ENCODE measurements around the gene FAM204A.

Gene FAM204A

GRCh38 chr10:118256825-118257570, 85.1 kb downstream of the FAM204A start:
- POLR2A ChIA-PET = no interaction called here
- CTCF ChIA-PET = interaction anchor here (1.0 to 1.8 kb wide), 2 partner anchors 15 to 760 kb away, joined by 3 to 5 read pairs; no protein-coding TSS in a partner anchor
- TF ChIP-seq PKNOX1 (IDR thresholded peaks at IDR 0.05) (peak; percentile 90), HDGF (IDR thresholded peaks at IDR 0.05; ENCODE audit: borderline replicate concordance) (no peak), NFRKB (IDR thresholded peaks at IDR 0.05) (no peak)
- DNase-seq (ENCODE audit: extremely low spot score) = no peak

GRCh38 chr10:118256209-118256608, 85.9 kb downstream of the FAM204A start:
- POLR2A ChIA-PET = no interaction called here
- TF ChIP-seq FOXM1 (IDR thresholded peaks at IDR 0.05; ENCODE audit: borderline replicate concordance) = no peak
- no peak for TF ChIP-seq FOXA1 (IDR thresholded peaks at IDR 0.05)
- TF ChIP-seq BHLHE40 (IDR thresholded peaks at IDR 0.05; ENCODE audit: borderline replicate concordance) = no peak
- TF ChIP-seq LEF1 (IDR thresholded peaks at IDR 0.05; ENCODE audit: borderline replicate concordance) = no peak
- TF ChIP-seq SP1 (IDR thresholded peaks at IDR 0.05) = no peak
- no peak for TF ChIP-seq FOXK2 (IDR thresholded peaks at IDR 0.05)
- TF ChIP-seq TARDBP (IDR thresholded peaks at IDR 0.05) = no peak
- TF ChIP-seq CTBP1 (IDR thresholded peaks at IDR 0.05; ENCODE audit: borderline replicate concordance) = no peak
- no peak for TF ChIP-seq HDGF (IDR thresholded peaks at IDR 0.05; ENCODE audit: borderline replicate concordance)
- TF ChIP-seq PKNOX1 (IDR thresholded peaks at IDR 0.05) = no peak
- TF ChIP-seq ARNT (IDR thresholded peaks at IDR 0.05) = no peak
- no peak for TF ChIP-seq L3MBTL2 (conservative IDR thresholded peaks at IDR 0.05)
- TF ChIP-seq ZNF384 (IDR thresholded peaks at IDR 0.05) = no peak
- no peak for TF ChIP-seq ELF4 (IDR thresholded peaks at IDR 0.05)
- no peak for TF ChIP-seq NFRKB (IDR thresholded peaks at IDR 0.05)
- no peak for TF ChIP-seq SUZ12 (IDR thresholded peaks at IDR 0.05)
- no peak for DNase-seq (ENCODE audit: extremely low spot score)
- CTCF ChIA-PET = interaction anchor here (1.0 to 1.8 kb wide), 2 partner anchors 14 to 760 kb away, joined by 3 to 5 read pairs; no protein-coding TSS in a partner anchor

- CTCF ChIA-PET = no interaction called here
- no peak for DNase-seq (ENCODE audit: extremely low spot score)
- POLR2A ChIA-PET = no interaction called here
- TF ChIP-seq ZNF384 (IDR thresholded peaks at IDR 0.05) = no peak
- TF ChIP-seq FOXM1 (IDR thresholded peaks at IDR 0.05; ENCODE audit: borderline replicate concordance) = no peak
- TF ChIP-seq FOXA1 (IDR thresholded peaks at IDR 0.05) = no peak
- no peak for TF ChIP-seq SP1 (IDR thresholded peaks at IDR 0.05)
- TF ChIP-seq ELF4 (IDR thresholded peaks at IDR 0.05) = no peak
- no peak for TF ChIP-seq ARNT (IDR thresholded peaks at IDR 0.05)
- no peak for TF ChIP-seq L3MBTL2 (conservative IDR thresholded peaks at IDR 0.05)
- TF ChIP-seq TARDBP (IDR thresholded peaks at IDR 0.05) = no peak
- TF ChIP-seq NFRKB (IDR thresholded peaks at IDR 0.05) = no peak
- no peak for TF ChIP-seq PKNOX1 (IDR thresholded peaks at IDR 0.05)
- TF ChIP-seq SUZ12 (IDR thresholded peaks at IDR 0.05) = no peak
- TF ChIP-seq HDGF (IDR thresholded peaks at IDR 0.05; ENCODE audit: borderline replicate concordance) = no peak
- TF ChIP-seq CTBP1 (IDR thresholded peaks at IDR 0.05; ENCODE audit: borderline replicate concordance) = no peak
- TF ChIP-seq LEF1 (IDR thresholded peaks at IDR 0.05; ENCODE audit: borderline replicate concordance) = no peak
- TF ChIP-seq FOXK2 (IDR thresholded peaks at IDR 0.05) = no peak
Observed at GRCh38 chr10:118255355-118255754, 86.8 kb downstream of the FAM204A start.

- no peak for DNase-seq (ENCODE audit: extremely low spot score)
- ChIA-PET POLR2A (no interaction called here), CTCF (no interaction called here)
- TF ChIP-seq BHLHE40 (IDR thresholded peaks at IDR 0.05; ENCODE audit: borderline replicate concordance) (no peak), ARNT (IDR thresholded peaks at IDR 0.05) (no peak), SUZ12 (IDR thresholded peaks at IDR 0.05) (no peak), HDGF (IDR thresholded peaks at IDR 0.05; ENCODE audit: borderline replicate concordance) (no peak), CTBP1 (IDR thresholded peaks at IDR 0.05; ENCODE audit: borderline replicate concordance) (no peak), LEF1 (IDR thresholded peaks at IDR 0.05; ENCODE audit: borderline replicate concordance) (no peak), ZNF384 (IDR thresholded peaks at IDR 0.05) (no peak), NFRKB (IDR thresholded peaks at IDR 0.05) (no peak), SP1 (IDR thresholded peaks at IDR 0.05) (no peak), FOXA1 (IDR thresholded peaks at IDR 0.05) (no peak), FOXM1 (IDR thresholded peaks at IDR 0.05; ENCODE audit: borderline replicate concordance) (no peak), L3MBTL2 (conservative IDR thresholded peaks at IDR 0.05) (no peak), FOXK2 (IDR thresholded peaks at IDR 0.05) (no peak), PKNOX1 (IDR thresholded peaks at IDR 0.05) (no peak), TARDBP (IDR thresholded peaks at IDR 0.05) (no peak), ELF4 (IDR thresholded peaks at IDR 0.05) (no peak)
Observed at GRCh38 chr10:118254654-118255053, 87.5 kb downstream of the FAM204A start.

GRCh38 chr10:118253397-118253796, 88.7 kb downstream of the FAM204A start:
- CTCF ChIA-PET = no interaction called here
- POLR2A ChIA-PET = no interaction called here
- no peak for DNase-seq (ENCODE audit: extremely low spot score)
- TF ChIP-seq PKNOX1 (IDR thresholded peaks at IDR 0.05) (no peak), L3MBTL2 (conservative IDR thresholded peaks at IDR 0.05) (no peak), TARDBP (IDR thresholded peaks at IDR 0.05) (no peak), FOXM1 (IDR thresholded peaks at IDR 0.05; ENCODE audit: borderline replicate concordance) (no peak), FOXA1 (IDR thresholded peaks at IDR 0.05) (no peak), SP1 (IDR thresholded peaks at IDR 0.05) (no peak), HDGF (IDR thresholded peaks at IDR 0.05; ENCODE audit: borderline replicate concordance) (no peak), CTBP1 (IDR thresholded peaks at IDR 0.05; ENCODE audit: borderline replicate concordance) (no peak), SUZ12 (IDR thresholded peaks at IDR 0.05) (no peak), BHLHE40 (IDR thresholded peaks at IDR 0.05; ENCODE audit: borderline replicate concordance) (no peak), ZNF384 (IDR thresholded peaks at IDR 0.05) (no peak), NFRKB (IDR thresholded peaks at IDR 0.05) (no peak), ELF4 (IDR thresholded peaks at IDR 0.05) (no peak), FOXK2 (IDR thresholded peaks at IDR 0.05) (no peak), LEF1 (IDR thresholded peaks at IDR 0.05; ENCODE audit: borderline replicate concordance) (no peak), ARNT (IDR thresholded peaks at IDR 0.05) (no peak)

Measured in HEK293T (cell line).